NCI-H187 treated with DMSO at 0.1 percent for 48 hours (cell line): ENCODE measurements around the gene CT45A7.
"Not testable (repeated sequence)": the region's sequence is repeated elsewhere in the genome, so short reads cannot be mapped to it uniquely, and the experiment has no call there.

Source experiments
- DNase-seq: peaks from one replicate; lab custom pipeline; 2025; lab: John Stamatoyannopoulos, UW

Gene CT45A7

GRCh38 chrX:135837180-135837579 is at the start of gene CT45A7:
Gene CT45A7 (minus strand): TSS chrX:135837280. CDS start chrX:135833533, 3,747 bp downstream.
- DNase-seq: not testable (repeated sequence)

DNA sequence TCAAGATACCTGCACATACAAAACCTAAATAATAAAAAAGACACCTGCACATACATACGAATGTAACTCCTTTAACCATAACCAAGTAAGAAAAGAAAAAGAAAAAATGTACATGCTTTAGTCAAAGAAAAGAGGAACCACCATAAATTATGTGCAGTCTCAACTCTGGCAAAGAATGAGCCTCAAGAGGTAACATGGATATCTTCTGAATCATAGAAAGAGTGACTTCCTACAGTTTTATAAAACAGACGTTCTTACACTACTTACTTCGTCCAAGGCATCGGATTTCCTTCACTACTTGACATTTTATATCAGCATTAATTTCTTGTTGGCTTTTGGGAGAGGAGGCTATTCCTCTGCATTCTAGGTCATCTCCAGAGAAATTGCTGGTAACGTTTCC is 45.7 kb upstream of the CT45A7 start:
- DNase-seq: not testable (repeated sequence)

DNA sequence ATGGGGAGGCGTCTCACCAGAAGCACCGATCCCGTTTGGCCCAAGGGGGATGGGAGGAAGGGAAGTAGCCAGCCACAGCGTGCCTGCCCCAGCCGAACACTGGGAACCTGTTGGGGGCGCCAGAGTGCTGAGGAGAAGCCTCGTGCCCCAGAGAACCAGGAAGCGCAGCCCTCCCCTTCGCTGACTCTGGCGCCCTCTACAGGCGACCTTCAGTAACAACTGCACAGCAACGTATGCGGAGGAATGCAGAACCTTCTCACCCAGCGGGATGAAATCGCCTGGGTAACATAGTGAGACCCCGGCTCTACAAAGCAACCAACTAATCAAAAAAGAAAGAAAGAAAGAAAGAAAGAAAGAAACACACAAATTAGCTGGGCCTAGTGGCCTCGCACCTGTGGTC is 34.6 kb upstream of the CT45A7 start, which contains the start of gene CT45A9:
CT45A9 (minus strand) TSS at position 101 of the 400 bp plus-strand sequence. CDS start 3,751 bp downstream, outside the sequence.
- not testable (repeated sequence) for DNase-seq

DNA sequence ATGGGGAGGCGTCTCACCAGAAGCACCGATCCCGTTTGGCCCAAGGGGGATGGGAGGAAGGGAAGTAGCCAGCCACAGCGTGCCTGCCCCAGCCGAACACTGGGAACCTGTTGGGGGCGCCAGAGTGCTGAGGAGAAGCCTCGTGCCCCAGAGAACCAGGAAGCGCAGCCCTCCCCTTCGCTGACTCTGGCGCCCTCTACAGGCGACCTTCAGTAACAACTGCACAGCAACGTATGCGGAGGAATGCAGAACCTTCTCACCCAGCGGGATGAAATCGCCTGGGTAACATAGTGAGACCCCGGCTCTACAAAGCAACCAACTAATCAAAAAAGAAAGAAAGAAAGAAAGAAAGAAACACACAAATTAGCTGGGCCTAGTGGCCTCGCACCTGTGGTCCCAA is 17.4 kb upstream of the CT45A7 start, which contains the start of gene CT45A8:
CT45A8 (minus strand) TSS at position 101 of the 400 bp plus-strand sequence. CDS start 3,755 bp downstream, outside the sequence.
- DNase-seq: not testable (repeated sequence)

DNA sequence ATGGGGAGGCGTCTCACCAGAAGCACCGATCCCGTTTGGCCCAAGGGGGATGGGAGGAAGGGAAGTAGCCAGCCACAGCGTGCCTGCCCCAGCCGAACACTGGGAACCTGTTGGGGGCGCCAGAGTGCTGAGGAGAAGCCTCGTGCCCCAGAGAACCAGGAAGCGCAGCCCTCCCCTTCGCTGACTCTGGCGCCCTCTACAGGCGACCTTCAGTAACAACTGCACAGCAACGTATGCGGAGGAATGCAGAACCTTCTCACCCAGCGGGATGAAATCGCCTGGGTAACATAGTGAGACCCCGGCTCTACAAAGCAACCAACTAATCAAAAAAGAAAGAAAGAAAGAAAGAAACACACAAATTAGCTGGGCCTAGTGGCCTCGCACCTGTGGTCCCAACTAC is 17.2 kb downstream of the CT45A7 start, which contains the start of gene CT45A2:
CT45A2 (minus strand) TSS at position 101 of the 400 bp plus-strand sequence. CDS start 3,747 bp downstream, outside the sequence.
- DNase-seq: not testable (repeated sequence)

GRCh38 chrX:135802687-135803086 is 34.4 kb downstream of the CT45A7 start, which contains the start of gene CT45A6:
Gene CT45A6 (minus strand): TSS chrX:135802787. CDS start chrX:135798993, 3,794 bp downstream.
- not testable (repeated sequence) for DNase-seq

GRCh38 chrX:135785403-135785802 is 51.7 kb downstream of the CT45A7 start, which contains the start of gene CT45A5:
Gene CT45A5 (minus strand): TSS chrX:135785503. CDS start chrX:135781729, 3,774 bp downstream.
- DNase-seq: not testable (repeated sequence)
